ENCODE measurements around the gene PPP2R3A. TPM values are rescaled to one million over a fixed set of nuclear protein-coding genes. Genes with fewer than 3 reads are reported as not detected.
"Not testable (repeated sequence)": the region's sequence is repeated elsewhere in the genome, so short reads cannot be mapped to it uniquely, and the experiment has no call there.

PPP2R3A gene
- total and polyA plus RNA-seq, 12 donors = 2.1 to 23.1 (median 14.3) TPM

GRCh38 chr3:136189859-136190617 lies 224.5 kb downstream of the PPP2R3A start:
- TF ChIP-seq POLR2A (IDR thresholded peaks at IDR 0.05) (no peak), CTCF (IDR thresholded peaks at IDR 0.05) (no peak)
- H3K27me3 ChIP-seq = no peaks in the 10 kb centered on the region
- intact Hi-C loops (cut with DNase I) = loop anchor here in 1 of 2 donors (5.0 to 10.0 kb wide), 2 partner anchors 38 to 105 kb away; no protein-coding TSS in a partner anchor
- peaks cover 45 to 65% of the 10 kb centered on the region in 2 donors for H3K4me1 ChIP-seq (replicated peaks in 1 of 2)
- H3K27ac ChIP-seq = peak overlapping the region in 1 of 5 donors; percentile 23
- DNase-seq = no peak
- no peaks in the 10 kb centered on the region for H3K36me3 ChIP-seq (replicated peaks in 1 of 2)
- H3K4me3 ChIP-seq = no peak overlapping the region
- WGBS, 4 donors = 89 to 90% (median 89%) methylated on average over 11 of the region's 11 CpGs
- no peaks in the 10 kb centered on the region for H3K9me3 ChIP-seq (replicated peaks in 1 of 3)

GRCh38 chr3:136192195-136192594 lies 226.7 kb downstream of the PPP2R3A start:
- peak overlapping the region in 3 of 5 donors; percentile 14 to 100 (median 33) for H3K27ac ChIP-seq
- H3K4me1 ChIP-seq (replicated peaks in 1 of 2) = peaks cover 40 to 55% of the 10 kb centered on the region in 2 donors
- not testable (repeated sequence) for H3K36me3 ChIP-seq (replicated peaks in 1 of 2); DNase-seq; H3K9me3 ChIP-seq (replicated peaks in 1 of 3); H3K27me3 ChIP-seq
- H3K4me3 ChIP-seq = peak overlapping the region in 2 of 4 donors; percentile 6 to 81
- intact Hi-C loops (cut with DNase I) = loop anchor here in 1 of 2 donors (5.0 to 10.0 kb wide), 2 partner anchors 40 to 107 kb away; no protein-coding TSS in a partner anchor
- 23 to 28% (median 25%) methylated on average over 6 of the region's 6 CpGs for WGBS, 4 donors

- no peak for DNase-seq
- Histone ChIP-seq H3K36me3 (replicated peaks in 1 of 2) (no peaks in the 10 kb centered on the region), H3K27me3 (no peaks in the 10 kb centered on the region), H3K4me1 (replicated peaks in 1 of 2) (peaks cover 43 to 55% of the 10 kb centered on the region in 2 donors), H3K9me3 (replicated peaks in 1 of 3) (no peaks in the 10 kb centered on the region), H3K4me3 (peak overlapping the region in 2 of 4 donors; percentile 2 to 81), H3K27ac (peak overlapping the region in 2 of 5 donors; percentile 100)
- intact Hi-C loops (cut with DNase I) = loop anchor here in 1 of 2 donors (5.0 to 10.0 kb wide), 2 partner anchors 41 to 108 kb away; no protein-coding TSS in a partner anchor
- WGBS, 4 donors = 0 to 1% (median 0%) methylated on average over 2 of the region's 2 CpGs
- TF ChIP-seq POLR2A (IDR thresholded peaks at IDR 0.05) (no peak), CTCF (IDR thresholded peaks at IDR 0.05) (no peak)
These were observed 227.3 kb downstream of the PPP2R3A start for GRCh38 chr3:136192831-136193230.

DNA sequence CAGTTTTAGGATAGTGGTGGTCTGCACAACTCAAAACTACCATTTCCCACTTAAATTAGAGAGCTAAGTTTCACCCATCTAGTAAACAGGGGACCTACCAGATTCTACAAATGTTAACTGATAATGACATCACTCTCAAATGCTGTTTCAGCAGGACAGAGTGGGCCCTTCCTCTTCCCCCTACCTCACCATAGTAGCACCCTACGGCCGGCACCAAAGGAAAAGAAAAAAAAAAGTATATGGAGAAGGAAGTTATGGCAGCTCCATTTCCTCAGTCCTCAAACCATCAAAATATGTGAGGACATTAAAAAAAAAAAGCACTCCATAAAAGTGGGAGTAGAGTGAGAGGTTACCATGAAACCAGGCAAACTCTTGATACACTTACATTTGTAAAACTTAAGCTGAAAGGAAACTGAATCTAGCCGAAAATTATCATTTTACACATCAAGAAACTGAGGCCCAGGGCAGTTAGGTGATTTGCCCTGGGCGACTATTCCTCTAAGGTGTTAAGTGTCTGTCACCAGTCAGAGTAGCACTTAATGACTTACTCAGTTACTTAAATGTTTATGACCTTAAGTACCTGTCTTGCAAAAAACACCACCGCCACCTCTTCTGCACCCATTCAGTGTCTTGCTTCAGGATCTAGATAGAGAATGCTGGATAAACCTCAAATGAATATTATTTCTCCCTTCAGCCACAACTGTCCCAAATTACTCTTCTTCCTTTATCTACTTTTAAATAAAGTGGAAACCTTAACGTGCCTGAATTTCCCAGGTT lies 227.9 kb downstream of the PPP2R3A start:
- TF ChIP-seq CTCF (IDR thresholded peaks at IDR 0.05) (no peak), POLR2A (IDR thresholded peaks at IDR 0.05) (no peak)
- Histone ChIP-seq H3K27ac (peak overlapping the region in 3 of 5 donors; percentile 100), H3K36me3 (replicated peaks in 1 of 2) (no peaks in the 10 kb centered on the region), H3K4me1 (replicated peaks in 1 of 2) (peaks cover 42 to 55% of the 10 kb centered on the region in 2 donors), H3K4me3 (peak overlapping the region in 3 of 4 donors; percentile 2 to 81 (median 62)), H3K27me3 (no peaks in the 10 kb centered on the region), H3K9me3 (replicated peaks in 1 of 3) (no peaks in the 10 kb centered on the region)
- intact Hi-C loops (cut with DNase I) = loop anchor here in 1 of 2 donors (5.0 to 10.0 kb wide), 2 partner anchors 41 to 109 kb away; no protein-coding TSS in a partner anchor
- no peak for DNase-seq
- 0 to 1% (median 1%) methylated on average over 6 of the region's 6 CpGs for WGBS, 4 donors
